Measurements from ENCODE around the gene MYRF. TPM values are rescaled to one million over a fixed set of nuclear protein-coding genes. Genes with fewer than 3 reads are reported as not detected.

Gene MYRF
- total and polyA plus RNA-seq, 2 of the 13 experiments (the other 11 are each of a cell fraction or from before 2014, with no cell fraction given) = 10.2 to 25.9 TPM

DNA sequence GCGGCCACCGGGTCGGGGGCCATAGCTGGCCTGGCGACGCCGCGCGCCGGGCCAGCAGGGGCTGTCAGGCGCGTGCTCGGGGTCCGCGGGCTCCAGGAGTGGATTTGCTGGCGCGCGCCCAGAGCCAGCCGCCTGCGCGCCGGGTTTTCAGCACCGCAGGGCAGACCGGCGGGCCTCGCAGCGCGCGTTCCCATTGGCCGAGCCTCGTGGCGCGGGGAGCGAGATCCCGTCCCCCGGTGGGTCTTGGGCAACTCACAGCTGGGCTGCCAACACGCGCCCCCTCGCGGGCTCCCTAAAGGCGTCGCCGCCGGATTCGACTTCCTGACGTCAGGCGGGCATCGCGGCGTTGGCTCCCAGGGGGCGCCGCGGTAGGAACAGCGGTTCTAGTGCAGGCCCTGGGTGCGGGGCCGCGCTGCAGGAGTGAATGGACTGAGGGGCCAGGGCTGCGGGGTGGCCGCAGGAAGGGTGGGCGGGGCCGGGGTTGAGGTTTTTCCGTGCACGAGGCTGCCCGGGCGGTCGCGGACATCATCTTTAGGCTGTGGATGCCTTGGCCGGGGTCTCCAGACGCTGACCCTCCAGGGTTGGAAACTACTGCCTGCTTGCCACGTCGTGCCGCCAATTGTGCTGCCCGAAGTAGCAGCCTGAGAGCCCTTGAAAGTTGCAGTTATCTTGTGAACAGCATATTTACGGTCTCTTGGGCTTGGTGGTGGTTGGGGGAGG, 64.5 kb downstream of the MYRF start, which contains the start of gene FADS1 (continued):
- TF ChIP-seq, protein P1, sequence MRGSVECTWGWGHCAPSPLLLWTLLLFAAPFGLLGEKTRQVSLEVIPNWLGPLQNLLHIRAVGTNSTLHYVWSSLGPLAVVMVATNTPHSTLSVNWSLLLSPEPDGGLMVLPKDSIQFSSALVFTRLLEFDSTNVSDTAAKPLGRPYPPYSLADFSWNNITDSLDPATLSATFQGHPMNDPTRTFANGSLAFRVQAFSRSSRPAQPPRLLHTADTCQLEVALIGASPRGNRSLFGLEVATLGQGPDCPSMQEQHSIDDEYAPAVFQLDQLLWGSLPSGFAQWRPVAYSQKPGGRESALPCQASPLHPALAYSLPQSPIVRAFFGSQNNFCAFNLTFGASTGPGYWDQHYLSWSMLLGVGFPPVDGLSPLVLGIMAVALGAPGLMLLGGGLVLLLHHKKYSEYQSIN (CRISPR knock-in tag; IDR thresholded peaks at IDR 0.05; ENCODE audit: borderline replicate concordance) = no peak
- TF ChIP-seq HCFC1 (IDR thresholded peaks at IDR 0.05; ENCODE audit: low read depth, low read length) = no peak
- TF ChIP-seq, protein P2, sequence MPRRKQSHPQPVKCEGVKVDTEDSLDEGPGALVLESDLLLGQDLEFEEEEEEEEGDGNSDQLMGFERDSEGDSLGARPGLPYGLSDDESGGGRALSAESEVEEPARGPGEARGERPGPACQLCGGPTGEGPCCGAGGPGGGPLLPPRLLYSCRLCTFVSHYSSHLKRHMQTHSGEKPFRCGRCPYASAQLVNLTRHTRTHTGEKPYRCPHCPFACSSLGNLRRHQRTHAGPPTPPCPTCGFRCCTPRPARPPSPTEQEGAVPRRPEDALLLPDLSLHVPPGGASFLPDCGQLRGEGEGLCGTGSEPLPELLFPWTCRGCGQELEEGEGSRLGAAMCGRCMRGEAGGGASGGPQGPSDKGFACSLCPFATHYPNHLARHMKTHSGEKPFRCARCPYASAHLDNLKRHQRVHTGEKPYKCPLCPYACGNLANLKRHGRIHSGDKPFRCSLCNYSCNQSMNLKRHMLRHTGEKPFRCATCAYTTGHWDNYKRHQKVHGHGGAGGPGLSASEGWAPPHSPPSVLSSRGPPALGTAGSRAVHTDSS (CRISPR knock-in tag; conservative IDR thresholded peaks at IDR 0.05) = no peak
- TF ChIP-seq, protein P3, sequence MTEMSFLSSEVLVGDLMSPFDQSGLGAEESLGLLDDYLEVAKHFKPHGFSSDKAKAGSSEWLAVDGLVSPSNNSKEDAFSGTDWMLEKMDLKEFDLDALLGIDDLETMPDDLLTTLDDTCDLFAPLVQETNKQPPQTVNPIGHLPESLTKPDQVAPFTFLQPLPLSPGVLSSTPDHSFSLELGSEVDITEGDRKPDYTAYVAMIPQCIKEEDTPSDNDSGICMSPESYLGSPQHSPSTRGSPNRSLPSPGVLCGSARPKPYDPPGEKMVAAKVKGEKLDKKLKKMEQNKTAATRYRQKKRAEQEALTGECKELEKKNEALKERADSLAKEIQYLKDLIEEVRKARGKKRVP (CRISPR knock-in tag; IDR thresholded peaks at IDR 0.05) = peak in 1 of 2 experiments; percentile 58; a peak in 2 of 4 replicates
- TF ChIP-seq ZNF253 (CRISPR knock-in tag; IDR thresholded peaks at IDR 0.05; ENCODE audit: borderline replicate concordance) = no peak; the same call in 1 of the 2 replicates
- no peak for TF ChIP-seq ZNF83 (CRISPR knock-in tag; IDR thresholded peaks at IDR 0.05; ENCODE audit: borderline replicate concordance)
- peak; percentile 90 for TF ChIP-seq TGIF2 (CRISPR knock-in tag; IDR thresholded peaks at IDR 0.05)
- TF ChIP-seq, protein P4, sequence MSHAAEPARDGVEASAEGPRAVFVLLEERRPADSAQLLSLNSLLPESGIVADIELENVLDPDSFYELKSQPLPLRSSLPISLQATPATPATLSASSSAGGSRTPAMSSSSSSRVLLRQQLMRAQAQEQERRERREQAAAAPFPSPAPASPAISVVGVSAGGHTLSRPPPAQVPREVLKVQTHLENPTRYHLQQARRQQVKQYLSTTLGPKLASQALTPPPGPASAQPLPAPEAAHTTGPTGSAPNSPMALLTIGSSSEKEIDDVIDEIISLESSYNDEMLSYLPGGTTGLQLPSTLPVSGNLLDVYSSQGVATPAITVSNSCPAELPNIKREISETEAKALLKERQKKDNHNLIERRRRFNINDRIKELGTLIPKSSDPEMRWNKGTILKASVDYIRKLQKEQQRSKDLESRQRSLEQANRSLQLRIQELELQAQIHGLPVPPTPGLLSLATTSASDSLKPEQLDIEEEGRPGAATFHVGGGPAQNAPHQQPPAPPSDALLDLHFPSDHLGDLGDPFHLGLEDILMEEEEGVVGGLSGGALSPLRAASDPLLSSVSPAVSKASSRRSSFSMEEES (CRISPR knock-in tag; IDR thresholded peaks at IDR 0.05) = peak; percentile 59
- peak; percentile 89 for TF ChIP-seq ZFX (CRISPR knock-in tag; IDR thresholded peaks at IDR 0.05; ENCODE audit: low read depth)
- peak; percentile 76; the same call in 1 of the 2 replicates for TF ChIP-seq NCOA1 (CRISPR knock-in tag; IDR thresholded peaks at IDR 0.05)
- TF ChIP-seq ZNF563 (CRISPR knock-in tag; IDR thresholded peaks at IDR 0.05) = peak; percentile 78
- TF ChIP-seq ZMYM2 (CRISPR knock-in tag; IDR thresholded peaks at IDR 0.05) = peak; percentile 39; the same call in 1 of the 2 replicates
- TF ChIP-seq, protein P5, sequence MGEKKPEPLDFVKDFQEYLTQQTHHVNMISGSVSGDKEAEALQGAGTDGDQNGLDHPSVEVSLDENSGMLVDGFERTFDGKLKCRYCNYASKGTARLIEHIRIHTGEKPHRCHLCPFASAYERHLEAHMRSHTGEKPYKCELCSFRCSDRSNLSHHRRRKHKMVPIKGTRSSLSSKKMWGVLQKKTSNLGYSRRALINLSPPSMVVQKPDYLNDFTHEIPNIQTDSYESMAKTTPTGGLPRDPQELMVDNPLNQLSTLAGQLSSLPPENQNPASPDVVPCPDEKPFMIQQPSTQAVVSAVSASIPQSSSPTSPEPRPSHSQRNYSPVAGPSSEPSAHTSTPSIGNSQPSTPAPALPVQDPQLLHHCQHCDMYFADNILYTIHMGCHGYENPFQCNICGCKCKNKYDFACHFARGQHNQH (CRISPR knock-in tag; IDR thresholded peaks at IDR 0.05) = peak; percentile 92
- peak; percentile 87; the same call in 1 of the 2 replicates for TF ChIP-seq ZBTB8A (CRISPR knock-in tag; IDR thresholded peaks at IDR 0.05; ENCODE audit: borderline replicate concordance, low read depth)
- peak; percentile 85 for TF ChIP-seq GATAD1 (CRISPR knock-in tag; IDR thresholded peaks at IDR 0.05)
- TF ChIP-seq ZNF556 (CRISPR knock-in tag; IDR thresholded peaks at IDR 0.05; ENCODE audit: borderline replicate concordance) = peak; percentile 94; the same call in 1 of the 2 replicates
- peak; percentile 77; the same call in 1 of the 2 replicates for TF ChIP-seq SMAD1 (CRISPR knock-in tag; IDR thresholded peaks at IDR 0.05; ENCODE audit: borderline replicate concordance, low read depth)
- no peak for TF ChIP-seq ADNP (CRISPR knock-in tag; IDR thresholded peaks at IDR 0.05)
- peak; percentile 67 for TF ChIP-seq YY1 (IDR thresholded peaks at IDR 0.05; ENCODE audit: insufficient read depth, insufficient replicate concordance, low read depth, low read length)

All from HepG2 (cell line).